Measurements from ENCODE around the gene RNU6-9. TPM values are rescaled to one million over a fixed set of nuclear protein-coding genes. Genes with fewer than 3 reads are reported as not detected.
"Not testable (repeated sequence)": the region's sequence is repeated elsewhere in the genome, so short reads cannot be mapped to it uniquely, and the experiment has no call there.

Gene RNU6-9
- total and polyA plus RNA-seq, 11 donors: not detected

DNA sequence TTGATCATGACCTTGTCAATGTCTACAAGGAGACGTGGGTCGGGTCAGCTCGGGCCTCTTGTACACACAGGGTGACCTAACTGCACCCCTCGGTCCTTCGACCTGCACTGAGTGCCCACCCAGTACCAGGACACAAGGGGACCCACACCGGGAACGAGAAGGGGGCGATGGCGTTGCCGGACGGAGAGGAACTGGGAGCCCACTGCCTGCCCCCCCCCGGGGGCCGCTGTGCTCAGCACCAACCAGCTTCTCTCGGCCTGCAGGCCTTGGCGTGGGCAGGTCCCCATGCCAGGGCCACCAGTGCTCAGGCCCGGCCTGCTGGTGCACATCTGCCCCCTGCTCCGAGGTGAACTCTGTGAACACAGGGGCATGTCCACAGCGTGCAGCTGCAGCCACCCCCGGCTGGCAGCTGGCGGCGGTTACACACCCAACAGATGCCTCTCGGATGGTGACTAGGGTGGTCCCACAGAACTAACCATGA is 19.7 kb upstream of the RNU6-9 start:
- Histone ChIP-seq H3K4me1 (peaks cover 0 to 21% (median 7%) of the 10 kb centered on the region in 12 donors), H3K4me3 (no peak overlapping the region), H3K27me3 (no peaks in the 10 kb centered on the region), H3K27ac (no peak overlapping the region), H3K9me3 (no peaks in the 10 kb centered on the region), H3K36me3 (peaks cover 0 to 65% (median 39%) of the 10 kb centered on the region in 9 donors)
- ATAC-seq: no peak
- intact Hi-C loops (cut with DNase I): loop anchor here in 1 of 10 donors (5.0 kb wide), 1 partner anchor 39 kb away; the partner anchor contains the start of gene R3HDM4
- TF ChIP-seq POLR2A (IDR thresholded peaks at IDR 0.05): no peak
- TF ChIP-seq, protein P1, sequence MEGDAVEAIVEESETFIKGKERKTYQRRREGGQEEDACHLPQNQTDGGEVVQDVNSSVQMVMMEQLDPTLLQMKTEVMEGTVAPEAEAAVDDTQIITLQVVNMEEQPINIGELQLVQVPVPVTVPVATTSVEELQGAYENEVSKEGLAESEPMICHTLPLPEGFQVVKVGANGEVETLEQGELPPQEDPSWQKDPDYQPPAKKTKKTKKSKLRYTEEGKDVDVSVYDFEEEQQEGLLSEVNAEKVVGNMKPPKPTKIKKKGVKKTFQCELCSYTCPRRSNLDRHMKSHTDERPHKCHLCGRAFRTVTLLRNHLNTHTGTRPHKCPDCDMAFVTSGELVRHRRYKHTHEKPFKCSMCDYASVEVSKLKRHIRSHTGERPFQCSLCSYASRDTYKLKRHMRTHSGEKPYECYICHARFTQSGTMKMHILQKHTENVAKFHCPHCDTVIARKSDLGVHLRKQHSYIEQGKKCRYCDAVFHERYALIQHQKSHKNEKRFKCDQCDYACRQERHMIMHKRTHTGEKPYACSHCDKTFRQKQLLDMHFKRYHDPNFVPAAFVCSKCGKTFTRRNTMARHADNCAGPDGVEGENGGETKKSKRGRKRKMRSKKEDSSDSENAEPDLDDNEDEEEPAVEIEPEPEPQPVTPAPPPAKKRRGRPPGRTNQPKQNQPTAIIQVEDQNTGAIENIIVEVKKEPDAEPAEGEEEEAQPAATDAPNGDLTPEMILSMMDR (IDR thresholded peaks at IDR 0.05): no peak
- 93 to 96% (median 93%) methylated on average over 22 of the region's 22 CpGs for WGBS, 4 donors
- DNase-seq: no peak

DNA sequence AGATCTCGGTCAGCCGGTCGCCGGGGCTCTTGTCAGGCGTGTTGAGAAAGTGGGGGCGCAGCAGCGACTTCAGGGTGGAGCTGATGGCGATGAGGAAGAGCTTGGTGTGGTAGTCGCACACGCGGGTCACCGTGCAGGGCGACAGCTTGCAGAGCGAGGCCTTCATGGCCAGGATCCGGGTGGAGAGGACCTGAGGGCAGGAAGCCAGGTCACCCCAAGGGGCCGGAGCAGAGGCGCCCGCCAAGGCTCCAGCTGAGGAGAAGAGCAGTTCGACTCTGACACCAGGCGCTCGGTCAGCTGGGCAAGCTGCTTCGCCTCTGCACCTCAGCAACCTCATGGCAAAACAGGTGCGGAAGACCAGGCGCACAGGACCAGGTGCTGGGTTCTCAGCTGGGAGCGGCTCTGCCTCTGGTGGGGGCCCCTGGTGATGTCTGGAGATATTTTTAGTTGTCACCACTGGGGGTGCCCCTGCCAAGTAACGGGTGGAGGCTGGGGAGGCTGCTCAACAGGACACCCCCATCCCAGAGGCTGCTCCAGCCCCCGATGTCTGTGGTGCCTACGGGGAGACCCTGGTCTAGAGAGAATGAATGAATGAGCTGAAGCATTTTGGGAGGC is 17.9 kb upstream of the RNU6-9 start:
- no peak for TF ChIP-seq POLR2A (IDR thresholded peaks at IDR 0.05)
- TF ChIP-seq, protein P1 (IDR thresholded peaks at IDR 0.05): no peak
- intact Hi-C loops (cut with DNase I): loop anchor here in 1 of 10 donors (5.0 kb wide), 1 partner anchor 42 kb away; the partner anchor contains the start of gene KISS1R
- no peak overlapping the region for H3K27ac ChIP-seq
- ATAC-seq: no peak
- no peak for DNase-seq
- 92 to 95% (median 93%) methylated on average over 24 to 28 of the region's 28 CpGs for WGBS, 4 donors
- H3K9me3 ChIP-seq: no peaks in the 10 kb centered on the region
- H3K4me3 ChIP-seq: no peak overlapping the region
- H3K36me3 ChIP-seq: peaks cover 0 to 59% (median 41%) of the 10 kb centered on the region in 9 donors
- no peaks in the 10 kb centered on the region for H3K27me3 ChIP-seq
- H3K4me1 ChIP-seq: peaks cover 0 to 15% (median 0%) of the 10 kb centered on the region in 12 donors

DNA sequence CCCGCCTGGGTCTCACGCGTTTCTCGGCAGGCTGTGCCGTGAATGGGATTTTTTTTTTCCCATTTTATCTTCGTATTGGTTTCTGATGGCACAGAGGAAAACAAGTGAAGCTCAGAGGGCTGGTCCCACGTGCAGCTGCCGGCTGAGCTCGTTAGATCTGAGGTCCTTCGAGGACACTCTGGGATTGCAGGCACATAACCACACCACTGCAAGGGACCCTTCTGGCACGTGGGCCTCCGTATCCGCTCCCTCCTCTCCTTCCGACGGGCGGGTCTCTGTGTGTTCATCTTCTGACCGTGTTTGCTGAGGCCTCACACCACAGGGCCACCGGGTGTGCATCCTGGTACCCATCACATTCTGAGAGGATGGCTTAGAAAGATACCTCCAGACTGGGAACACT is 17.2 kb upstream of the RNU6-9 start:
- Histone ChIP-seq H3K27me3 (no peaks in the 10 kb centered on the region), H3K4me3 (no peak overlapping the region), H3K4me1 (peaks cover 0 to 11% (median 0%) of the 10 kb centered on the region in 12 donors), H3K36me3 (peaks cover 0 to 61% (median 45%) of the 10 kb centered on the region in 9 donors), H3K27ac (no peak overlapping the region), H3K9me3 (no peaks in the 10 kb centered on the region)
- 75 to 85% (median 79%) methylated on average over 18 of the region's 18 CpGs for WGBS, 4 donors
- TF ChIP-seq, protein P1 (IDR thresholded peaks at IDR 0.05): no peak
- TF ChIP-seq POLR2A (IDR thresholded peaks at IDR 0.05): no peak
- DNase-seq (no peak), ATAC-seq (no peak)
- intact Hi-C loops (cut with DNase I): loop anchor here in 1 of 10 donors (5.0 kb wide), 1 partner anchor 41 kb away; the partner anchor contains the start of gene KISS1R

DNA sequence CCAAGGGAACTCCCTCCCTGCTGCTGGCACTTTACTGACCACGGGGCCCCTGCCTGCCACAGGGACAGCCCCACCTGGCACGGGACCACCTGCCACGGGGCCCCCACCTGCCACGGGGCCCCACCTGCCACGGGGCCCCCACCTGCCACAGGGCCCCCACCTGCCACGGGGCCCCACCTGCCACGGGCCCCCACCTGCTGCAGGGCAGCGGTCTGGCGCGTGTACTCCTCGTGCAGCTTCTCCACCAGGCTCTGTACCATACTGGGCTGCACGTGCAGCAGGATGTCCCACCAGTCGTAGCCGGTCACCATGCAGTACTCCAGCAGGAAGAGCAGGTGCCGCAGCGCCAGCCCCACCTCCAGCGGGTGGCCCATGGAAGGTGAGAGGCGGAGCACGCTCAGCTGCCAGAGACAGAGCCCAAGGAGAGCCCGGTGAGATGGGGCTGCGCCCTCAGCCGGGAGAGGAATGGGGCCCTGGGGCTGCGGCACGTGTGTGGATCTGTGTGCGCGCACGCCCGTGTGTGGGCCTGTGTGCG is 16.4 kb upstream of the RNU6-9 start:
- ATAC-seq: no peak
- no peak for DNase-seq
- H3K27me3 ChIP-seq: no peaks in the 10 kb centered on the region
- H3K9me3 ChIP-seq: no peaks in the 10 kb centered on the region
- no peak overlapping the region for H3K4me3 ChIP-seq
- TF ChIP-seq, protein P1 (IDR thresholded peaks at IDR 0.05): no peak
- no peak for TF ChIP-seq POLR2A (IDR thresholded peaks at IDR 0.05)
- whole genome bisulfite sequencing, 4 donors: 89 to 93% (median 91%) methylated on average over 26 to 29 of the region's 29 CpGs
- peaks cover 0 to 69% (median 53%) of the 10 kb centered on the region in 9 donors for H3K36me3 ChIP-seq
- no peak overlapping the region for H3K27ac ChIP-seq
- peaks cover 0 to 8% (median 0%) of the 10 kb centered on the region in 12 donors for H3K4me1 ChIP-seq
- intact Hi-C loops (cut with DNase I): loop anchor here in 1 of 10 donors (5.0 kb wide), 1 partner anchor 40 kb away; the partner anchor contains the start of gene KISS1R

DNA sequence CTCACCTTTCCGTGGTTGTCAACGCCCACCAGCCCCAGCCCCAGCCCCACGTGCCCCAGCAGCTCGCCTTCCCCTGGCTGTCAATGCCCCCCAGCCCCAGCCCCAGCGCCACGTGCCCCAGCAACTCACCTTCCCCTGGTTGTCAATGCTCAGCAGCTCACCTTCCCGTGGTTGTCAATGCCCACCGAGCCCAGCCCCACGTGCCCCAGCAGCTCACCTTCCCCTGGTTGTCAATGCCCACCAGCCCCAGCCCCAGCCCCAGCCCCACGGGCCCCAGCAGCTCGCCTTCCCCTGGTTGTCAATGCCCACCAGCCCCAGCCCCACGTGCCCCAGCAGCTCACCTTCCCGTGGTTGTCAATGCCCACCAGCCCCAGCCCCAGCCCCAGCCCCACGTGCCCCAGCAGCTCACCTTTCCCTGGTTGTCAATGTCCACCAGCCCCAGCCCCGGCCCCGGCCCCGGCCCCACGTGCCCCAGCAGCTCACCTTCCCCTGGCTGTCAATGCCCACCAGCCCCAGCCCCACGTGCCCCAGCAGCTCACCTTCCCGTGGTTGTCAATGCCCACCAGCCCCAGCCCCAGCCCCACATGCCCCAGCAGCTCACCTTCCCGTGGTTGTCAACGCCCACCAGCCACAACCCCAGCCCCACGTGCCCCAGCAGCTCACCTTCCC is 15.2 kb upstream of the RNU6-9 start:
- H3K27me3 ChIP-seq, ATAC-seq, H3K27ac ChIP-seq, H3K9me3 ChIP-seq, H3K4me1 ChIP-seq, DNase-seq, H3K4me3 ChIP-seq: not testable (repeated sequence)
- H3K36me3 ChIP-seq: peaks cover 0 to 76% (median 60%) of the 10 kb centered on the region in 9 donors
- 85 to 93% (median 91%) methylated on average over 10 to 23 of the region's 23 CpGs for WGBS, 4 donors
- intact Hi-C loops (cut with DNase I): loop anchor here in 1 of 10 donors (5.0 kb wide), 1 partner anchor 39 kb away; the partner anchor contains the start of gene KISS1R

All from heart left ventricle (tissue), 16 donors.